Stimulated activated CD8-positive, alpha-beta memory T cell treated with anti-CD3 and anti-CD28 coated beads, Interleukin-7, amount 100 ng/mL, for 1 hour (primary cell): ENCODE measurements around the gene ST6GAL1.
"Not testable (repeated sequence)": the region's sequence is repeated elsewhere in the genome, so short reads cannot be mapped to it uniquely, and the experiment has no call there.

ENCODE experiments used
- DNase-seq, 2 donors: peaks; one replicate each; pipeline ENCODE4 v3.0.0-alpha.2; 2020; ENCODE audit warnings: low read depth in 2 of 2

ST6GAL1 gene, protein sequence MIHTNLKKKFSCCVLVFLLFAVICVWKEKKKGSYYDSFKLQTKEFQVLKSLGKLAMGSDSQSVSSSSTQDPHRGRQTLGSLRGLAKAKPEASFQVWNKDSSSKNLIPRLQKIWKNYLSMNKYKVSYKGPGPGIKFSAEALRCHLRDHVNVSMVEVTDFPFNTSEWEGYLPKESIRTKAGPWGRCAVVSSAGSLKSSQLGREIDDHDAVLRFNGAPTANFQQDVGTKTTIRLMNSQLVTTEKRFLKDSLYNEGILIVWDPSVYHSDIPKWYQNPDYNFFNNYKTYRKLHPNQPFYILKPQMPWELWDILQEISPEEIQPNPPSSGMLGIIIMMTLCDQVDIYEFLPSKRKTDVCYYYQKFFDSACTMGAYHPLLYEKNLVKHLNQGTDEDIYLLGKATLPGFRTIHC

GRCh38 chr3:186930143-186930640 is at the start of gene ST6GAL1:
Gene ST6GAL1 (plus strand): TSS chr3:186930526. CDS start chr3:187042704, 112,178 bp downstream.
- DNase-seq, result peak; percentile 32 to 38

- no peak for DNase-seq
These were observed 48.2 kb upstream of the ST6GAL1 start for GRCh38 chr3:186882150-186882524.

DNA sequence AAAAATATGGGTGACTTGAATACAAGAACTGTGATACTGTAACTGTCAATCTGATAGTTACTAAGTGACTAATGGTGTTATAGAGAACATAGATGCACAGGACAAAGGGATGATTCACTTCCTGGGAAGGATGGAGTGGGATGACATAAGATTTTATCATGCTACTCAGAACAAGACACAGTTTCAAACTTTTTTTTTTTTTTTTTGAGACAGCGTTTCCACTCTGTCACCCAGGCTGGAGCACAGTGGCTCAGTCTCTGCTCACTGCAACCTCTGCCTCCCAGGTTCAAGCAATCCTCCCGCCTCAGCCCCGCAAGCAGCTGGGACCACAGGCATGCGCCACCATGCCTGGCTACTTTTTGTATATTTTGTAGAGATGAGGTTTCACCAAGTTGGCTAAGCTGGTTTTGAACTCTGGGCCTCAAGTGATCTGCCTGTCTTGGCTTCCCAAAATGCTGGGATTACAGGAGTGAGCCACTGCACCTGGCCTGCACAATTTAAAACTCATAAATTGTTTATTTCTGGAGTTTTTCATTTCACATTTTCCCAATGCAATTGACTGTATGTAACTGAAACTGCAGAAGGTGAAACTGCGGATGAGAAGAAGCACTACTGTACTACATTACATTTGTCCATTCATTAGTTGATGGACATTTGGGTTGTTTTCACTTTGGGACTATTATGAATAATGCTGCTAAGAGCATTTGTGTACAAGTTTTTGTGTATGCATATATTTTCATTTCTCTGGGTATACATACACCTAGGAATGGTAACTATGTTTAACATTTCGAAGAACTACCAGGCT is 47.2 kb upstream of the ST6GAL1 start:
- no peak for DNase-seq

- DNase-seq, result no peak
These were observed 46.7 kb upstream of the ST6GAL1 start for GRCh38 chr3:186883686-186884058.

DNA sequence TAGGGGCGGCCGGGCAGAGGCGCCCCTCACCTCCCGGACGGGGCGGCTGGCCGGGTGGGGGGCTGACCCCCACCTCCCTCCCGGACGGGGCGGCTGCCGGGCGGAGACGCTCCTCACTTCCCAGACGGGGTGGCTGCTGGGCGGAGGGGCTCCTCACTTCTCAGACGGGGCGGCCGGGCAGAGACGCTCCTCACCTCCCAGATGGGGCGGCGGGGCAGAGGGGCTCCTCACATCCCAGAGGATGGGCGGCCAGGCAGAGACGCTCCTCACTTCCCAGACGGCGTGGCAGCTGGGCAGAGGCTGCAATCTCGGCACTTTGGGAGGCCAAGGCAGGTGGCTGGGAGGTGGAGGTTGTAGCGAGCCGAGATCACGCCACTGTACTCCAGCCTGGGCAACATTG is 45.5 kb upstream of the ST6GAL1 start:
- DNase-seq, result not testable (repeated sequence)

DNA sequence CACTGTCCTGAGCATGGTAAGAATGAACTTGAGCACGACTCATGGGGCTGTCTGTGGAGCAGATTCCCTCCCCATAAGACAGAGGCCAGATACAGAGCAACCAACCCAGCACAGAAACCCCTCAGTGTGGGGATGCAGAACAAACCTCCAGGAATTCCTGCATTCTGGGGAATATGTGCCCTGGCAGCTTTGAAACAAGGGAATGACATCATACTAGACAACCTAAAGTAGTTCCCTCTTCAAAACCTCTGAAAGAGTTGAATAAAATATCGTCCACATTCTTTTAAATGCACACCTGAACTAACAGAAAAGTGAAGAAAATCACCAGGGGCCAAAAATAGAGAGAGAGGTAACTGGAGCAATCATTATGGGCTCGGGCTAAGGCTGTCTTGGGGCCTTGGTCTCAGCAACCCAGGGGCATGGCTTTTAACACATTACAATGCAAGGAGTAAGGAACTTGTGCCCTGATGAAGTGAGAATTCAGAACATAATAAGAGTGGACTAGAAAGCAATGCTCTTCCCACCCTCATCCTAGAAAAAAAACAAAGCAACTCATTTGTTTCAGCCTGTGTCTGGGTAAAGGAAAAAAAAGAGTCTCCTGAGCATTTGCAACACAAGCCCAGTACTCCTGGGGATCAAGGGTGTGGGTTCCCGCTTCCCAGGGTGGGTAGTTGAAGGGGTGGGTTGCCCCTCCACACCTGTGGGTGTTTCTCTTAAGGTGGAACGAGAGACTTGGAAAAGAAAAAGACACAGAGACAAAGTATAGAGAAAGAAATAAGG is 43.9 kb upstream of the ST6GAL1 start:
- no peak for DNase-seq

DNA sequence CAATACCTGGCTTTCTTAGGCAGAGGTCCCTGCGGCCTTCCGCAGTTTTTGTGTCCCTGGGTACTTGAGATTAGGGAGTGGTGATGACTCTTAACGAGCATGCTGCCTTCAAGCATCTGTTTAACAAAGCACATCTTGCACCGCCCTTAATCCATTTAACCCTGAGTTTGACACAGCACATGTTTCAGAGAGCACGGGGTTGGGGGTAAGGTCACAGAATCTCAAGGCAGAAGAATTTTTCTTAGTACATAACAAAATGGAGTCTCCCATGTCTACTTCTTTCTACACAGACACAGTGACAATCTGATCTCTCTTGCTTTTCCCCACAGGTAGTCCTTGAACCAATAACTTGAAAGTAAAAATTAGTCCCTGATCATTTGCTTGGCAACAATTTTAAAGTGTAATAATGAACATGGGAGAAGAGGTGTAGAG is 42.8 kb upstream of the ST6GAL1 start:
- not testable (repeated sequence) for DNase-seq

DNA sequence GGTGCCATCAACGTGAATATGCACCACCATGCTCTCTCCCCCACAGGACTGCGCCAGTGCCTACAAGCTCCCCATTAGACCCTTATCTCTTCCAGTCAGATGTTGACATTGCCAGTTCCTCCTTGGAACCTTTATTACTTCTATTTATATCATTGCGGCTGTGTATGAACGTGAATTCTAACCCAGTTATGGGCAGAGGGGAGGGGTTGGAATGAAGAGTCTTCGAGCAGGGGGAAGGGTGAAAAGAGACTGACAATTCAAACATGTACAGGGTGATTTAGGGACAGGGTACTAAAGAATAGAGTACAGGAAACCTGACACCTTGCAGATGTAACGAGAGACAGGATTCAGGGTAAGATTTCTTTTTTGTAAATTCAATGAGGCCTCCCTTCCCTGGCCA is 41.8 kb upstream of the ST6GAL1 start:
- DNase-seq, result no peak

DNA sequence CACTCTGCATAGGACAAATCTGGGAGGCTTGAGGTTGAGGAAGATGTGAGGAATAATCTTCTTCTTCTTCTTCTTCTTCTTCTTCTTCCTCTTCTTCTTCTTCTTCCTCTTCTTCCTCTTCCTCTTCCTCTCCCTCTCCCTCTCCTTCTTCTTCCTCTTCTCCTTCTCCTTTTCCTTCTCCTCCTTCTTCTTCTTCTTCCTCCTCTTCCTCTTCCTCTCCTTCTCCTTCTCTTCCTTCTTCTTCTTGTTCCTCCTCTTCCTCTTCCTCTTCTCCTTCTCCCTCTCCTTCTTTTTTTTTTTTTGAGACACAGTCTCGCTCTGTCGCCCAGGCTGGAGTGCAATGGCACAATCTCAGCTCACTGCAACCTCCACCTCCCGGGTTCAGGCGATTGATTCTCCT is 40.6 kb upstream of the ST6GAL1 start:
- not testable (repeated sequence) for DNase-seq

- no peak for DNase-seq
These were observed 39.4 kb upstream of the ST6GAL1 start for GRCh38 chr3:186890911-186891310.

- DNase-seq, result not testable (repeated sequence)
These were observed 37.3 kb upstream of the ST6GAL1 start for GRCh38 chr3:186893071-186893470.

GRCh38 chr3:186895406-186895805 is 34.9 kb upstream of the ST6GAL1 start:
- no peak for DNase-seq

DNA sequence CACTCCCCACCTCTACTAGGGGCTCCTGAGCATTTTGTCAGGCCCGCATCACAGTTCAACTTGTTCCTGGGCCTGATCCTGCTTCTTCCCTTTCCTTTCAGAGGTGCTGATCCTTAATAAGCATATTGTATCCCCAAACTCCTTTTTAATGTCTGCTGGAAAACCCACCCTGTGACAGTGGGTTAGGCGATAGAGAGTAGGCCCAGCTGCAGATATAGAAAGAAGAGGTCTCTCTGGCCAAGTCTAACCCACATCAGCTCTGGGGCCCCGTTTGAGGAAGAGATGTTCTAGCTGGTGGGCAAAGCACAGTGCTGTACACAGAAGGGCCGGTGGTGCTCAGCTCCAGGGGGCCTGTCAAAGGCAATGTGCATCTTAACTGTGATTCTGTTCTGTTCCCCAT is 34.3 kb upstream of the ST6GAL1 start:
- DNase-seq, result no peak

DNA sequence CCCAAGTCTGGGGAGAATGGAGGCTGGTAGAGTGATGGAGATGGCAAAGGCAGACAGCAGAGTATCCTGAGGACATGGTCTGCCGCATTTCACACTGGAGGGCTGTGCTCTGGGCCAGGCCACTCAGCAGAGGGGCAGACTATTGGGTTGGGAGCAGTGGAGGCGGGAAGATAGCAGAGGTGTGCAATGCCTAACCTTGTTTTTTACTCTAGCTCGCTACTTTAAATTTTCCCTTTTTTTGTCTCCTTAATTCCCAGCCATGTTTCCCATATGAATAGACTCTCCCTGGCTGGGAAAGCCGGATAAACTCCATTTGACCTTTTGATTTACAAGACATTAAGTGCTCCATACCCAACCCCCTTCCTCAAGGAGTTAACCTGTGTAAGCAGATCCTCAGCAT is 33.5 kb upstream of the ST6GAL1 start:
- no peak for DNase-seq

DNA sequence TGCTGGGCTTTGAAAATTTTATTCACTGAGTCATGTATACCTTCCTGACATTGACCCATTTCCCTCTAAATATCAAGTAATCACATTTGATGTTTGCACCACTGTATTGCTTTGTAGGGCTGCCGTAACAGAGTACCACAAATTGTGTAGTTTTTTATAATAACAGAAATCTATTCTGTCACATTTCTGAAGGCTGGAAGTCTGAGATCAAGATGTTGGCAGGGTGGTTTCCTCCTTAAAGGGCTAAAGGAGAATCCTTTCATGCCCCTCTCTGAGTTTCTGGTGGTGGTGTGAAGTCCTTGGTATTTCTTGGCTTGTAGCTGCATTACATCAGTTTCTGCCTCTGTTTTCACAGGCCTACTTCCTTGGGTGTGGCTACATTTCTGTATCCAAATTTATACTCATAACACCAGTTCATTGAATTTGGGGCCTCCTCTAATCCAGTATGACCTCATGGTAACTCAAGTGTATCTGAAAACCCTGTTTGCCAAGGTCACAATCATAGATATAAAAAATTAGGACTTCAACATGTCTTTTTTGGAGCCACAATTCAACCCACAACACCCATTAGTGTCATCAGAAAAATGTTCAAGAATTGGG is 29.1 kb upstream of the ST6GAL1 start:
- DNase-seq, result no peak

- no peak for DNase-seq
These were observed 28.2 kb upstream of the ST6GAL1 start for GRCh38 chr3:186902154-186902553.

GRCh38 chr3:186902713-186903112 is 27.6 kb upstream of the ST6GAL1 start:
- no peak for DNase-seq

DNA sequence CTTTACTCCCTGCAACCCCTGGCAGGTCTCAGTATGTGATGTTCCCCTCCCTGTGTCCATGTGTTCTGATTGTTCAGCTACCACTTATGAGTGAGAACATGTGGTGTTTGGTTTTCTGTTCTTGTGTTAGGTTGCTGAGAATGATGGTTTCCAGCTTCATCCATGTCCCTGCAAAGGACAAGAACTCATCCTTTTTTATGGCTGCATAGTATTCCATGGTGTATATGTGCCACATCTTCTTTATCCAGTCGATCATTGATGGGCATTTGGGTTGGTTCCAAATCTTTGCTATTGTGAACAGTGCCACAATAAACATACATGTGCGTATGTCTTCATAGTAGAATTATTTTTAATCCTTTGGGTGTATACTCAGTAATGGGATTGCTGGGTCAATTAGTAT is 26.6 kb upstream of the ST6GAL1 start:
- not testable (repeated sequence) for DNase-seq

GRCh38 chr3:186907075-186907474 is 23.3 kb upstream of the ST6GAL1 start:
- DNase-seq, result not testable (repeated sequence)

DNA sequence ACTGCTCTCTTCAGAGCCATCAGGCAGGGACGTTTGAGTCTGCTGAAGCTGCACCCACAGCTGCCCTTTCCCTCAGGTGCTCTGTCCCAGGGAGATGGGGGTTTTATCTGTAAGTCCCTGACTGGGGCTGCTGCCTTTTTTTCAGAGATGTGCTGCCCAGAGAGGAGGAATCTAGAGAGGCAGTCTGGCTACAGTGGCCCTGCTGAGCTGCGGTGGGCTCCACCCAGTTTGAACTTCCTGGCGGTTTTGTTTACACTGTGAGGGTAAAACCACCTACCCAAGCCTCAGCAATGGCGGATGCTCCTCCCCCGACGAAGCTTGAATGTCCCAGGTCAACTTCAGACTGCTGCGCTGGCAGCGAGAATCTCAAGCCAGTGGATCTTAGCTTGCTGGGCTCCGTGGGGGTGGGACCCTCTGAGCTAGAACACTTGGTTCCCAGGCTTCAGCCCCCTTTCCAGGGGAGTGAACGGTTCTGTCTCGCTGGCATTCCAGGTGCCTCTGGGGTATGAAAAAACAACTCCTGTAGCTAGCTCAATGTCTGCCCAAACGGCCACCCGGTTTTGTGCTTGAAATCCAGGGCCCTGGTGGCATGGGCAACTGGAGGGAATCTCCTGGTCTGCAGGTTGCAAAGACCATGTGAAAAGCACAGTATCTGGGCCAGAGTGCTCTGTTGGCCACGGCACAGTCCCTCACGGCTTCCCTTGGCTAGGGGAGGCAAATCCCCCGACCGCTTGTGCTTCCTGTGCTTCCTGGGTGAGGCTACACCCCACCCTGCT is 21.1 kb upstream of the ST6GAL1 start:
- peak; percentile 55 to 56 for DNase-seq
